ENCODE measurements around the gene KRT9.
"Not testable (repeated sequence)": the region's sequence is repeated elsewhere in the genome, so short reads cannot be mapped to it uniquely, and the experiment has no call there.

Gene KRT9

GRCh38 chr17:41617136-41617535 lies 45.3 kb upstream of the KRT9 start:
- Histone ChIP-seq H3K27me3 (ENCODE audit: insufficient read depth, low read length) (no peaks in the 10 kb centered on the region), H4K20me1 (ENCODE audit: insufficient read depth, low read length) (no peaks in the 10 kb centered on the region), H3K36me3 (ENCODE audit: insufficient read depth, low read length) (no peaks in the 10 kb centered on the region), H3K9me3 (ENCODE audit: low read length) (no peaks in the 10 kb centered on the region), H2AFZ (ENCODE audit: low read length) (no peak overlapping the region), H3K9me2 (ENCODE audit: low read depth, low read length) (no peaks in the 10 kb centered on the region), H3K79me2 (ENCODE audit: insufficient read depth, low read length) (no peaks in the 10 kb centered on the region), H3K4me2 (ENCODE audit: low read length) (no peak overlapping the region), H3F3A (ENCODE audit: insufficient read depth, low read length) (no peaks in the 10 kb centered on the region), H3K4me3 (ENCODE audit: low read depth, low read length, poor library complexity, severe bottlenecking) (no peak overlapping the region), H3K27ac (ENCODE audit: low read depth, low read length, poor library complexity, severe bottlenecking) (no peak overlapping the region), H3K4me1 (ENCODE audit: insufficient read depth, low read length, severe bottlenecking) (no peaks in the 10 kb centered on the region), H3K9ac (ENCODE audit: low read length) (no peak overlapping the region)
- TF ChIP-seq EZH2 (IDR thresholded peaks at IDR 0.05; ENCODE audit: borderline replicate concordance, low read length) (no peak), CTCF (IDR thresholded peaks at IDR 0.05; ENCODE audit: low read length) (no peak)

GRCh38 chr17:41616486-41616885 lies 44.6 kb upstream of the KRT9 start:
- not testable (repeated sequence) for H3F3A ChIP-seq (ENCODE audit: insufficient read depth, low read length); H3K27me3 ChIP-seq (ENCODE audit: insufficient read depth, low read length); H3K9ac ChIP-seq (ENCODE audit: low read length); H3K9me2 ChIP-seq (ENCODE audit: low read depth, low read length); H3K4me3 ChIP-seq (ENCODE audit: low read depth, low read length, poor library complexity, severe bottlenecking); H3K79me2 ChIP-seq (ENCODE audit: insufficient read depth, low read length); H3K9me3 ChIP-seq (ENCODE audit: low read length); H2AFZ ChIP-seq (ENCODE audit: low read length); H3K4me1 ChIP-seq (ENCODE audit: insufficient read depth, low read length, severe bottlenecking); H3K27ac ChIP-seq (ENCODE audit: low read depth, low read length, poor library complexity, severe bottlenecking); H4K20me1 ChIP-seq (ENCODE audit: insufficient read depth, low read length); H3K4me2 ChIP-seq (ENCODE audit: low read length); H3K36me3 ChIP-seq (ENCODE audit: insufficient read depth, low read length)

GRCh38 chr17:41615454-41615853 lies 43.6 kb upstream of the KRT9 start:
- H2AFZ ChIP-seq (ENCODE audit: low read length) = no peak overlapping the region
- H3K4me3 ChIP-seq (ENCODE audit: low read depth, low read length, poor library complexity, severe bottlenecking) = no peak overlapping the region
- H3K36me3 ChIP-seq (ENCODE audit: insufficient read depth, low read length) = no peaks in the 10 kb centered on the region
- H3K79me2 ChIP-seq (ENCODE audit: insufficient read depth, low read length) = no peaks in the 10 kb centered on the region
- no peaks in the 10 kb centered on the region for H3K9me3 ChIP-seq (ENCODE audit: low read length)
- H3K4me1 ChIP-seq (ENCODE audit: insufficient read depth, low read length, severe bottlenecking) = no peaks in the 10 kb centered on the region
- no peak overlapping the region for H3K9ac ChIP-seq (ENCODE audit: low read length)
- H3K27ac ChIP-seq (ENCODE audit: low read depth, low read length, poor library complexity, severe bottlenecking) = no peak overlapping the region
- H3K4me2 ChIP-seq (ENCODE audit: low read length) = no peak overlapping the region
- no peaks in the 10 kb centered on the region for H3K9me2 ChIP-seq (ENCODE audit: low read depth, low read length)
- H4K20me1 ChIP-seq (ENCODE audit: insufficient read depth, low read length) = no peaks in the 10 kb centered on the region
- no peaks in the 10 kb centered on the region for H3F3A ChIP-seq (ENCODE audit: insufficient read depth, low read length)
- no peak for TF ChIP-seq EZH2 (IDR thresholded peaks at IDR 0.05; ENCODE audit: borderline replicate concordance, low read length)
- TF ChIP-seq CTCF (IDR thresholded peaks at IDR 0.05; ENCODE audit: low read length) = no peak
- no peaks in the 10 kb centered on the region for H3K27me3 ChIP-seq (ENCODE audit: insufficient read depth, low read length)

- H3K9ac ChIP-seq (ENCODE audit: low read length); H3K27me3 ChIP-seq (ENCODE audit: insufficient read depth, low read length); H3F3A ChIP-seq (ENCODE audit: insufficient read depth, low read length): not testable (repeated sequence)
Observed at GRCh38 chr17:41614767-41615166, 42.9 kb upstream of the KRT9 start.

More at GRCh38 chr17:41614767-41615166, 42.9 kb upstream of the KRT9 start:
- not testable (repeated sequence) for H4K20me1 ChIP-seq (ENCODE audit: insufficient read depth, low read length); H3K36me3 ChIP-seq (ENCODE audit: insufficient read depth, low read length); H3K4me2 ChIP-seq (ENCODE audit: low read length); H3K27ac ChIP-seq (ENCODE audit: low read depth, low read length, poor library complexity, severe bottlenecking); H3K79me2 ChIP-seq (ENCODE audit: insufficient read depth, low read length); H3K4me3 ChIP-seq (ENCODE audit: low read depth, low read length, poor library complexity, severe bottlenecking); H2AFZ ChIP-seq (ENCODE audit: low read length); H3K9me3 ChIP-seq (ENCODE audit: low read length); H3K4me1 ChIP-seq (ENCODE audit: insufficient read depth, low read length, severe bottlenecking); H3K9me2 ChIP-seq (ENCODE audit: low read depth, low read length)
